SU-DHL-6 (cell line): ENCODE data around the gene TCF19.
A peak's percentile ranks its signal among the peaks of the same experiment; 100 is the strongest.
"Not testable (repeated sequence)": the region's sequence is repeated elsewhere in the genome, so short reads cannot be mapped to it uniquely, and the experiment has no call there.

Source experiments
- H2AFZ ChIP-seq: fragments of 200-600 bp; sonication (generic); 2 replicates; pipeline ENCODE4 v1.6.1; 2014; ENCODE audit warnings: low read depth, mild to moderate bottlenecking, moderate library complexity, mixed read lengths, antibody characterized with exemption, low read length; ENCODE audit not compliant: severe bottlenecking
- H3F3A ChIP-seq: fragments of 200-600 bp; shearing (Covaris generic); 2 replicates; pipeline ENCODE4 v1.6.0; 2016; ENCODE audit warnings: antibody characterized with exemption, mild to moderate bottlenecking; ENCODE audit not compliant: insufficient read depth
- H3K27ac ChIP-seq: fragments of 200-600 bp; sonication (generic); 2 replicates; pipeline ENCODE4 v1.5.1; 2016; ENCODE audit warnings: low read depth, mild to moderate bottlenecking, low read length, moderate library complexity, mixed read lengths
- H3K27me3 ChIP-seq: fragments of 200-600 bp; sonication (generic), shearing (Covaris generic); 2 replicates; pipeline ENCODE4 v1.6.0; 2014; ENCODE audit warnings: mild to moderate bottlenecking, low read length
- H3K36me3 ChIP-seq: fragments of 200-600 bp; sonication (generic); 2 replicates; pipeline ENCODE4 v1.6.1; 2014; ENCODE audit warnings: mild to moderate bottlenecking, low read length, mixed read lengths
- H3K4me2 ChIP-seq: fragments of 300-600, 200-600 bp; shearing (Covaris generic), sonication (generic); 2 replicates; pipeline ENCODE4 v1.6.0; 2014; ENCODE audit warnings: low read length, low read depth, mild to moderate bottlenecking; ENCODE audit not compliant: poor library complexity, severe bottlenecking
- H3K4me3 ChIP-seq: fragments of 200-600 bp; sonication (generic); 2 replicates; pipeline ENCODE4 v1.5.1; 2014; ENCODE audit warnings: antibody characterized with exemption, low read length, mild to moderate bottlenecking, mixed read lengths; ENCODE audit not compliant: insufficient read depth, poor library complexity, severe bottlenecking
- H3K79me2 ChIP-seq: fragments of 200-600 bp; sonication (generic); 2 replicates; pipeline ENCODE4 v1.6.1; 2014; ENCODE audit warnings: mild to moderate bottlenecking, low read length, moderate library complexity; ENCODE audit not compliant: insufficient read depth
- H3K9ac ChIP-seq: fragments of 200-600 bp; sonication (generic); 2 replicates; pipeline ENCODE4 v1.7.0; 2014; ENCODE audit warnings: mild to moderate bottlenecking, low read length
- H3K9me2 ChIP-seq: fragments of 200-600 bp; sonication (generic); replicated peaks from 2 replicates; pipeline ENCODE4 v1.6.1; 2014; ENCODE audit warnings: low read length; ENCODE audit not compliant: insufficient read depth
- H3K9me3 ChIP-seq: fragments of 200-600 bp; sonication (generic); 2 replicates; pipeline ENCODE4 v1.6.1; 2014; ENCODE audit warnings: low read length, mixed read lengths; ENCODE audit not compliant: insufficient read depth
- H4K20me1 ChIP-seq: fragments of 200-600 bp; sonication (generic); 2 replicates; pipeline ENCODE4 v1.6.1; 2014; ENCODE audit warnings: low read depth, mild to moderate bottlenecking, antibody characterized with exemption, low read length, moderate library complexity, mixed read lengths
- EZH2phosphoT487 ChIP-seq: fragments of 200-600 bp; sonication (generic), shearing (Covaris generic); conservative IDR thresholded peaks from 2 replicates; pipeline ENCODE4 v1.6.1; 2018; ENCODE audit warnings: mild to moderate bottlenecking, antibody characterized with exemption, low read length, moderate library complexity, mixed read lengths
- TF ChIP-seq, protein P1 (sequence below): fragments of 200-600 bp; sonication (generic); IDR thresholded peaks from one replicate; pipeline ENCODE4 v1.5.1; 2017; ENCODE audit warnings: antibody characterized with exemption, mild to moderate bottlenecking, low read length, moderate library complexity; ENCODE audit not compliant: insufficient read depth, poor library complexity, severe bottlenecking

Gene TCF19

DNA sequence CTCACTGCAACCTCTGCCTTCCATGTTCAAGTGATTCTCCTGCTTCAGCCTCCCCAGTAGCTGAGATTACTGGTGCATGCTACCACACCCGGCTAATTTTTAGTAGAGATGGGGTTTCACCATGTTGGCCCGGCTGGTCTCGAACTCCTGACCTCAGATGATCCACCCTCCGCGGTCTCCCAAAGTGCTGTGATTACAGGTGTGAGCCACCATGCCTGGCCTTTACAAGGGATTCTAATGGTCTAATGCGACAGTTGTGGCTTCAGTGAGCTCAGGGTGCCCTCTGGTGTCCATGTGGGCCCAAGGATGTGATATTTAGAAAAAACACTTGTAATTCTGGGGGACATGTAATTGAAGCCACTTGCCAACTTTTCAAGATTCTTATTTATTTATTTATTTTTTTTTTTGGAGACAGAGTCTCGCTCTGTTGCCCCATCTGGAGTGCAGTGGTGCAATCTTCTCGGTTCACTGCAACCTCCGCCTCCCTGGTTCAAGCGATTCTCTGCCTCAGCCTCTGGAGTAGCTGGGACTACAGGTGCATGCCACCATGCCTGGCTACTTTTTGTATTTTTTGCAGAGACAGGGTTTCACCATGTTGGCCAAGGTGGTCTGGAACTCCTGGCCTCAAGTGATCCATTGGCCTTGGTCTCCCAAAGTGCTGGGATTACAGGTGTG lies 34.2 kb downstream of the TCF19 start:
- H3K4me2 ChIP-seq, H3K9me3 ChIP-seq, H3K4me3 ChIP-seq, H3K27me3 ChIP-seq, H3K9ac ChIP-seq, H3K36me3 ChIP-seq, H3K9me2 ChIP-seq, H4K20me1 ChIP-seq, H3K27ac ChIP-seq, H2AFZ ChIP-seq: not testable (repeated sequence)
- TF ChIP-seq, protein P1, sequence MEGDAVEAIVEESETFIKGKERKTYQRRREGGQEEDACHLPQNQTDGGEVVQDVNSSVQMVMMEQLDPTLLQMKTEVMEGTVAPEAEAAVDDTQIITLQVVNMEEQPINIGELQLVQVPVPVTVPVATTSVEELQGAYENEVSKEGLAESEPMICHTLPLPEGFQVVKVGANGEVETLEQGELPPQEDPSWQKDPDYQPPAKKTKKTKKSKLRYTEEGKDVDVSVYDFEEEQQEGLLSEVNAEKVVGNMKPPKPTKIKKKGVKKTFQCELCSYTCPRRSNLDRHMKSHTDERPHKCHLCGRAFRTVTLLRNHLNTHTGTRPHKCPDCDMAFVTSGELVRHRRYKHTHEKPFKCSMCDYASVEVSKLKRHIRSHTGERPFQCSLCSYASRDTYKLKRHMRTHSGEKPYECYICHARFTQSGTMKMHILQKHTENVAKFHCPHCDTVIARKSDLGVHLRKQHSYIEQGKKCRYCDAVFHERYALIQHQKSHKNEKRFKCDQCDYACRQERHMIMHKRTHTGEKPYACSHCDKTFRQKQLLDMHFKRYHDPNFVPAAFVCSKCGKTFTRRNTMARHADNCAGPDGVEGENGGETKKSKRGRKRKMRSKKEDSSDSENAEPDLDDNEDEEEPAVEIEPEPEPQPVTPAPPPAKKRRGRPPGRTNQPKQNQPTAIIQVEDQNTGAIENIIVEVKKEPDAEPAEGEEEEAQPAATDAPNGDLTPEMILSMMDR: peak; percentile 62
- Histone ChIP-seq H3K79me2 (peaks cover 16% of the 10 kb centered on the region), H3F3A (peaks cover 17% of the 10 kb centered on the region; the same call in 1 of the 2 replicates)

DNA sequence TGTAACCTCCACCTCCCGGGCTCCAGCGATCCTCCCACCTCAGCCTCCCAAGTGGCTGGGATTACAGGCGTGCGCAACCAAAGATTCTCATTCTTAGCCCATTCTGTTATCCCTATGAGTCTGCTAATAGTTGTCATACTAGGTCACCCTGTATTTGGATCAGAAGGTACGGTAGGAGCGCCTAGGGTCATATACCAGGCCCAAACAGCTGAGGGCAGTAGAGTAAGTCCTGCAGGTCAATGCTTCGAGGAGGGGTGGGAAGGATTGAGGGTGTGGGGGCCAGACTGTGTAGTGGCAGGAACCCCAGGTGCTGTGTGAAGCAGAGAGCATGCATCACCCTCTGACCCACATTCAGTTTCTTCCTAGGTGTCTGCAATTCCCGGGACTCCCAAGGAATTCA lies 34.8 kb downstream of the TCF19 start:
- no peaks in the 10 kb centered on the region for H4K20me1 ChIP-seq
- peaks cover 13% of the 10 kb centered on the region; the same call in 1 of the 2 replicates for H3F3A ChIP-seq
- H3K4me2 ChIP-seq: no peak overlapping the region
- H3K9me3 ChIP-seq: no peaks in the 10 kb centered on the region
- no peak overlapping the region for H3K9ac ChIP-seq
- TF ChIP-seq EZH2phosphoT487: no peak
- TF ChIP-seq, protein P1: no peak
- H3K9me2 ChIP-seq: no peaks in the 10 kb centered on the region
- H3K36me3 ChIP-seq: no peaks in the 10 kb centered on the region
- H3K27me3 ChIP-seq: no peaks in the 10 kb centered on the region
- H3K27ac ChIP-seq: no peak overlapping the region
- H3K79me2 ChIP-seq: peaks cover 18% of the 10 kb centered on the region
- H2AFZ ChIP-seq: no peak overlapping the region
- H3K4me3 ChIP-seq: no peak overlapping the region

DNA sequence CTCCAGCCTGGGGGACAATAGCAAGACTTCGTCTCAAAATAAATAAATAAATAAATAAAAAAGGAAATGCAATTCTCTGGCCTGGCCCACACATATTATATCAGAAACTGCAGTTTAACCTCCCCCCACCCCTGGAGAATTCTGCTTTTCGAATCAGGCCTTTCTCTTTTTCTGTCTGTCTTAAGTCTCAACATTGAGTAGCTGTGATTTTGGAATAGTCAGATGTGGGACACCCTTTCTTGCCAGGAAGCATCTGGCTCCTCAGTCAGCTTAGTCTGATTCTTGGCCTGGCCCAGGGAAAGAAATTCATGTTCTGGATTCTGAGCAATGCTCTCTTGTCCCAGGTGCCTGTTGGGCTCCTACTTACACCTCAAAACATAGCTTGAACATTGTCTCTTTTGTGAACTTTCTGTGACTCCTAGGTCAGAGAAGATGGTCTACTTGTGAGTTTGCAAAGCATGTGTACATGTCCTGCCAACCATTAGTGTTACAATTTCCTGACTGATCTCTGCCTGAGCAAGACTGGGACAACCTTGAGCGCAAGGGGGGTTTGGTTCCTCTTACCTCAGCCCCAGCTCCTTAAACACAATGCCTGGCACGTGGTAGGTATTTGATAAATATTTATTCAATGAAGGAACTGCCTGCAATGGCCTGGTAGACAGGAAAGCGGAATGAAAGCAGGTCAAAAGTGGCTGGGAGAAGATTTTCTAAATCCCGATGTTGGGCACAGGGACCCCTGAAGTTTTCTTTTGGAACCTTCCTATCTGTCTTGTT lies 35.9 kb downstream of the TCF19 start:
- H3F3A ChIP-seq: peaks cover 13% of the 10 kb centered on the region; the same call in 1 of the 2 replicates
- H3K4me2 ChIP-seq: no peak overlapping the region
- no peaks in the 10 kb centered on the region for H3K9me2 ChIP-seq
- peaks cover 28% of the 10 kb centered on the region for H3K79me2 ChIP-seq
- H3K27ac ChIP-seq: peak overlapping the region; percentile 19; the same call in 1 of the 2 replicates
- no peak overlapping the region for H3K9ac ChIP-seq
- H4K20me1 ChIP-seq: no peaks in the 10 kb centered on the region
- no peaks in the 10 kb centered on the region for H3K27me3 ChIP-seq
- TF ChIP-seq, protein P1: no peak
- no peak for TF ChIP-seq EZH2phosphoT487
- no peak overlapping the region for H3K4me3 ChIP-seq
- no peak overlapping the region for H2AFZ ChIP-seq
- H3K9me3 ChIP-seq: no peaks in the 10 kb centered on the region
- no peaks in the 10 kb centered on the region for H3K36me3 ChIP-seq

DNA sequence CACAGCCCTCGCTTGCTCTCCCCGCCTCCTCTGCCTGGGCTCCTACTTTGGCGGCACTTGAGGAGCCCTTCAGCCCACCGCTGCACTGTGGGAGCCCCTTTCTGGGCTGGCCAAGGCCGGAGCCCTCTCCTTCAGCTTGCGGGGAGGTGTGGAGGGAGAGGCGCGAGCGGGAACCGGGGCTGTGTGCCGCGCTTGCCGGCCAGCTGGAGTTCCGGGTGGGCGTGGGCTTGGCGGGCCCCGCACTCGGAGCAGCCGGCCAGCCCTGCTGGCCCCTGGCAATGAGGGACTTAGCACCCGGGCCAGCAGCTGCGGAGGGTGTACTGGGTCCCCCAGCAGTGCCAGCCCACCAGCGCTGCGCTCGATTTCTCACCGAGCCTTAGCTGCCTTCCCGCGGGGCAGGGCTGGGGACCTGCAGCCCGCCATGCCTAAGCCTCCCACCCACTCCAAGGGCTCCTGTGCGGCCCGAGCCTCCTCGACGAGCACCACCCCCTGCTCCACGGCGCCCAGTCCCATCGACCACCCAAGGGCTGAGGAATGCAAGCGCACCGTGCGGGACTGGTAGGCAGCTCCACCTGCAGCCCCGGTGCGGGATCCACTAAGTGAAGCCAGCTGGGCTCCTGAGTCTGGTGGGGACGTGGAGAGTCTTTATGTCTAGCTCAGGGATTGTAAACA lies 37.1 kb downstream of the TCF19 start:
- H2AFZ ChIP-seq, H3K27me3 ChIP-seq, H3K36me3 ChIP-seq, H3K9me2 ChIP-seq, H3K4me2 ChIP-seq, H3K9me3 ChIP-seq, H3K4me3 ChIP-seq, H3K27ac ChIP-seq, H3K9ac ChIP-seq, H4K20me1 ChIP-seq: not testable (repeated sequence)
- Histone ChIP-seq H3F3A (peaks cover 22% of the 10 kb centered on the region), H3K79me2 (peaks cover 40% of the 10 kb centered on the region)

DNA sequence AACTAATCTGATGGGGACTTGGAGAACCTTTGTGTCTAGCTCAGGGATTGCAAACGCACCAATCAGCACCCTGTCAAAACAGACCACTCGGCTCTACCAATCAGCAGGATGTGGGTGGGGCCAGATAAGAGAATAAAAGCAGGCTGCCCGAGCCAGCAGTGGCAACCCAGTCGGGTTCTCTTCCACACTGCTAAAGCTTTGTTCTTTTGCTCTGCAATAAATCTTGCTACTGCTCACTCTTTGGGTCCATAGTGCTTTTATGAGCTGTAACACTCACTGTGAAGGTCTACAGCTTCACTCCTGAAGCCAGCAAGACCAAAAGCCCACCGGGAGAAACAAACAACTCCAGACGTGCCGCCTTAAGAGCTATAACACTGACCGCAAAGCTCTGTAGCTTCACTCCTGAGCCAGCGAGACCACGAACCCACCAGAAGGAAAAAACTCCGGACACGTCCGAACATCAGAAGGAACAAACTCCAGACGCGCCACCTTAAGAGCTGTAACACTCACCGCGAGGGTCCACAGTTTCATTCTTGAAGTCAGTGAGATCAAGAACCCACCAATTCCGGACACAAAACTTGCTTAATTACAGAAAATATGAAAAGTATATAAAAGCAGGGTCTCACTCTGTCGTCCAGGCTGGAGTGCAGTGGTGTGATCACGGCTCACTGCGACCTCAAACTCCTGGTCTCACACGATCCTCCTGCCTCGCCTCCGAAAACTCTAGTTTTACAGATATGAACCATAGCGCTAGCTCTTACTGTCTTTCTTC lies 38.0 kb downstream of the TCF19 start:
- peak overlapping the region; percentile 41 for H3K4me3 ChIP-seq
- not testable (repeated sequence) for H3K9me3 ChIP-seq, H3K36me3 ChIP-seq, H3K9me2 ChIP-seq, H2AFZ ChIP-seq, H3K27me3 ChIP-seq, H4K20me1 ChIP-seq
- peak overlapping the region; percentile 91; the same call in 1 of the 2 replicates for H3K27ac ChIP-seq
- H3K4me2 ChIP-seq: peak overlapping the region; percentile 68
- peaks cover 23% of the 10 kb centered on the region for H3F3A ChIP-seq
- H3K79me2 ChIP-seq: peaks cover 46% of the 10 kb centered on the region
- H3K9ac ChIP-seq: peak overlapping the region; percentile 87; the same call in 1 of the 2 replicates
